Breast epithelium (tissue), 4 donors: ENCODE results near the gene AHDC1. TPM values are rescaled to one million over a fixed set of nuclear protein-coding genes. Genes with fewer than 3 reads are reported as not detected.

Experiments used
- DNase-seq, 2 donors: peaks; one replicate each; pipeline ENCODE4 v3.0.0-alpha.2; 2019; ENCODE audit warnings: low spot score in 2 of 2
- H3K27ac ChIP-seq, 2 donors: fragments of 200-600 bp; sonication (generic) in 1 of 2; one replicate each; pipeline ENCODE4 v1.5.1; 2016 to 2019; ENCODE audit warnings: mild to moderate bottlenecking in 1 of 2
- H3K27me3 ChIP-seq, 2 donors: fragments of 200-600 bp; sonication (generic) in 1 of 2; one replicate each; pipeline versions ENCODE4 v1.5.1 to v1.6.0; 2017 to 2019; ENCODE audit warnings: control low read depth in 1 of 2, mild to moderate bottlenecking in 1 of 2
- H3K36me3 ChIP-seq: fragments of 200-600 bp; one replicate; pipeline ENCODE4 v1.5.1; 2019
- H3K4me1 ChIP-seq, 2 donors: fragments of 200-600 bp; sonication (generic); one replicate each; pipeline ENCODE4 v1.5.1; 2016 to 2019; ENCODE audit warnings: control low read depth in 1 of 2
- H3K4me3 ChIP-seq, 3 donors: fragments of 200-600 bp; sonication (generic); 1 replicate in 2 of 3; 2 replicates in 1 of 3; pipeline ENCODE4 v1.5.1; 2016 to 2019; ENCODE audit warnings: mild to moderate bottlenecking in 3 of 3, moderate library complexity in 2 of 3
- H3K9me3 ChIP-seq, 2 donors: fragments of 200-600 bp; sonication (generic) in 1 of 2; one replicate each; pipeline ENCODE4 v1.5.1; 2016 to 2019; ENCODE audit warnings: control low read depth in 1 of 2
- POLR2A ChIP-seq: fragments of 450-650 bp; IDR thresholded peaks from one replicate; pipeline ENCODE4 v1.6.1; 2016; ENCODE audit warnings: antibody characterized with exemption, mild to moderate bottlenecking, moderate library complexity
- POLR2AphosphoS5 ChIP-seq, 3 donors: sonication (generic); formaldehyde crosslinking; IDR thresholded peaks; one replicate each; pipeline ENCODE4 v1.6.1; 2017; ENCODE audit warnings: antibody characterized with exemption in 3 of 3
- intact Hi-C: fragments of 100-400 bp; cut with DNase I; formaldehyde crosslinking; loops from one replicate; pipeline ENCODE4 v1.15.1; 2023; ENCODE audit warnings: low total_unique reads
- total RNA-seq, 3 donors: library from RNA; depleted of rRNA; stranded (reverse); fragments of >200 nt; gene quantifications; one replicate each; pipeline ENCODE4 v1.1.0, GENCODE V29; 2016
- TF ChIP-seq, protein P1 (sequence below), 3 donors: fragments of 450-650 bp; IDR thresholded peaks; one replicate each; pipeline ENCODE4 v1.5.1; 2016 to 2017; ENCODE audit warnings: antibody characterized with exemption in 3 of 3, mild to moderate bottlenecking in 3 of 3, moderate library complexity in 3 of 3

AHDC1 gene
- total RNA-seq, 3 donors from 2014 or later = 10.7 to 17.1 (median 15.4) TPM

DNA sequence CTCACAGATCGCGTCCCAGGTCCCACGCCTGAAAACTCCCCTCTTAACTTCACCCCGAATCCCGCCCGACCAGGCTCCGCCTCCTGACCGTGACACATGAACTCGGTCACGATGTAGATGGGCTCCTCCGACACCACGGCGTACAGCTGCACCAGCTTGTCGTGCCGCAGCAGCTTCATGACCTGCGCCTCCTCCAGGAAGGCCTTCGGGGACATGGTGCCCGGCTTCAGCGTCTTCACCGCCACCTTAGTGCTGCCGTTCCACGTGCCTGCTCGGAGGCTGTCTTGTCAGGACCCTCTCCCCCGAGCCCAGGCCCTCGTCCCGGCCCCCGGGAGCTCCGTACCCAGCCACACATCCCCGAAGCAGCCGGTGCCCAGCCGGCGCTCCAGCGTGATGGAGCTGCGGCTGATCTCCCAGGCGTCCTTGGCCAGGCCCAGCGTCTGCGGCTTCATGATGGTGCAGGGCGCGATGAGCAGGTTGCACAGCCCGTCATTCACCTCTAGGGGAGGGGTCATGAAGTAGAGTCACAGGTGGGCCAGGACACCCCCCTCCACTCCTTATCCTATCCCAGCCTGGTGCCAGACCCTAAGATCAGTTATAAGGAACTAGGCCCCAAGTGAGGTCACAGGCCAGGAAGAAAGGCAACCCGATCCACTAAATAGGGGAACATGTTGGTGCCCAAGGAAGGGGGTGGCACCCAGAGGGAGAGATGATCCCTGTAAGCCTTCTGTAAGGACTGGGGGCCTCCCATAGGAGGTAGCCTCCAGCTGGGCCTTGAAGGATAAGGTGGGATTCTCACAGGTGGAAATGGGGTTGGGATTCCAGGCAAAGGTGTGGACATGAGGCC lies 11.6 kb upstream of the AHDC1 start:
- intact Hi-C loops = no loop called here
- DNase-seq = no peak
- H3K27me3 ChIP-seq = no peaks in the 10 kb centered on the region
- no peaks in the 10 kb centered on the region for H3K4me1 ChIP-seq
- H3K4me3 ChIP-seq = no peak overlapping the region
- no peak overlapping the region for H3K27ac ChIP-seq
- H3K9me3 ChIP-seq = no peaks in the 10 kb centered on the region
- no peaks in the 10 kb centered on the region for H3K36me3 ChIP-seq
- TF ChIP-seq, protein P1, sequence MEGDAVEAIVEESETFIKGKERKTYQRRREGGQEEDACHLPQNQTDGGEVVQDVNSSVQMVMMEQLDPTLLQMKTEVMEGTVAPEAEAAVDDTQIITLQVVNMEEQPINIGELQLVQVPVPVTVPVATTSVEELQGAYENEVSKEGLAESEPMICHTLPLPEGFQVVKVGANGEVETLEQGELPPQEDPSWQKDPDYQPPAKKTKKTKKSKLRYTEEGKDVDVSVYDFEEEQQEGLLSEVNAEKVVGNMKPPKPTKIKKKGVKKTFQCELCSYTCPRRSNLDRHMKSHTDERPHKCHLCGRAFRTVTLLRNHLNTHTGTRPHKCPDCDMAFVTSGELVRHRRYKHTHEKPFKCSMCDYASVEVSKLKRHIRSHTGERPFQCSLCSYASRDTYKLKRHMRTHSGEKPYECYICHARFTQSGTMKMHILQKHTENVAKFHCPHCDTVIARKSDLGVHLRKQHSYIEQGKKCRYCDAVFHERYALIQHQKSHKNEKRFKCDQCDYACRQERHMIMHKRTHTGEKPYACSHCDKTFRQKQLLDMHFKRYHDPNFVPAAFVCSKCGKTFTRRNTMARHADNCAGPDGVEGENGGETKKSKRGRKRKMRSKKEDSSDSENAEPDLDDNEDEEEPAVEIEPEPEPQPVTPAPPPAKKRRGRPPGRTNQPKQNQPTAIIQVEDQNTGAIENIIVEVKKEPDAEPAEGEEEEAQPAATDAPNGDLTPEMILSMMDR (IDR thresholded peaks at IDR 0.05) = no peak
- TF ChIP-seq POLR2AphosphoS5 (IDR thresholded peaks at IDR 0.05) (no peak), POLR2A (no peak)

- H3K4me3 ChIP-seq = no peak overlapping the region
Observed at GRCh38 chr1:27614625-27615344, 10.8 kb upstream of the AHDC1 start.

GRCh38 chr1:27614043-27614624 lies 10.2 kb upstream of the AHDC1 start:
- intact Hi-C loops = no loop called here
- DNase-seq = no peak
- H3K36me3 ChIP-seq = no peaks in the 10 kb centered on the region

More at GRCh38 chr1:27614625-27615344, 10.8 kb upstream of the AHDC1 start:
- H3K9me3 ChIP-seq = no peaks in the 10 kb centered on the region
- H3K36me3 ChIP-seq = no peaks in the 10 kb centered on the region
- intact Hi-C loops = no loop called here
- TF ChIP-seq, protein P1 (IDR thresholded peaks at IDR 0.05) = no peak
- no peak for TF ChIP-seq POLR2AphosphoS5 (IDR thresholded peaks at IDR 0.05)
- no peak for TF ChIP-seq POLR2A
- no peaks in the 10 kb centered on the region for H3K4me1 ChIP-seq
- DNase-seq = no peak
- no peaks in the 10 kb centered on the region for H3K27me3 ChIP-seq
- H3K27ac ChIP-seq = no peak overlapping the region

GRCh38 chr1:27612718-27613117 lies 8.8 kb upstream of the AHDC1 start:
- intact Hi-C loops = no loop called here
- Histone ChIP-seq H3K27ac (no peak overlapping the region), H3K27me3 (no peaks in the 10 kb centered on the region), H3K4me1 (no peaks in the 10 kb centered on the region), H3K36me3 (no peaks in the 10 kb centered on the region), H3K9me3 (no peaks in the 10 kb centered on the region), H3K4me3 (no peak overlapping the region)
- no peak for DNase-seq
- TF ChIP-seq POLR2AphosphoS5 (IDR thresholded peaks at IDR 0.05) = no peak
- no peak for TF ChIP-seq POLR2A
- TF ChIP-seq, protein P1 (IDR thresholded peaks at IDR 0.05) = no peak

More at GRCh38 chr1:27614043-27614624, 10.2 kb upstream of the AHDC1 start:
- H3K27me3 ChIP-seq = no peaks in the 10 kb centered on the region
- TF ChIP-seq POLR2A = no peak
- no peaks in the 10 kb centered on the region for H3K9me3 ChIP-seq
- H3K4me3 ChIP-seq = no peak overlapping the region
- H3K4me1 ChIP-seq = no peaks in the 10 kb centered on the region
- no peak overlapping the region for H3K27ac ChIP-seq

GRCh38 chr1:27611450-27611849 lies 7.5 kb upstream of the AHDC1 start:
- H3K36me3 ChIP-seq = no peaks in the 10 kb centered on the region
- DNase-seq = no peak

More at GRCh38 chr1:27611450-27611849, 7.5 kb upstream of the AHDC1 start:
- Histone ChIP-seq H3K9me3 (no peaks in the 10 kb centered on the region), H3K27ac (no peak overlapping the region), H3K4me3 (no peak overlapping the region), H3K4me1 (no peaks in the 10 kb centered on the region), H3K27me3 (no peaks in the 10 kb centered on the region)
- intact Hi-C loops = no loop called here
- TF ChIP-seq, protein P1 (IDR thresholded peaks at IDR 0.05) = no peak
- TF ChIP-seq POLR2A = no peak
